Stomach (tissue), 4 donors: ENCODE data around the gene EDRF1.

Experiments
- CTCF ChIP-seq, 7 experiments: fragments of 450-650 bp in 4 of 7; fragments of 200-600 bp in 3 of 7; sonication (generic) in 3 of 7; IDR thresholded peaks; one replicate each; pipeline ENCODE4 v1.5.1; 2016 to 2019; ENCODE audit warnings: antibody characterized with exemption in 7 of 7, control low read depth in 2 of 7, mild to moderate bottlenecking in 1 of 7
- POLR2A ChIP-seq, 4 donors: fragments of 450-650 bp; IDR thresholded peaks; one replicate each; pipeline ENCODE4 v1.6.1; 2016; ENCODE audit warnings: antibody characterized with exemption in 4 of 4, control low read depth in 2 of 4, mild to moderate bottlenecking in 1 of 4, moderate library complexity in 1 of 4

- TF ChIP-seq POLR2A (IDR thresholded peaks at IDR 0.05) (no peak), CTCF (IDR thresholded peaks at IDR 0.05) (no peak)
Observed at GRCh38 chr10:125698481-125698998, 21.0 kb upstream of the EDRF1 start.
